Stimulated activated CD4-positive, alpha-beta T cell treated with anti-CD3 and anti-CD28 coated beads, Interleukin-2, amount 100 ng/mL, for 24 hours (primary cell): ENCODE data around the gene RO60.
A peak's percentile ranks its signal among the peaks of the same experiment; 100 is the strongest.

Source experiments
- DNase-seq, 2 donors: peaks; one replicate each; pipeline ENCODE4 v3.0.0-alpha.2; 2020

RO60 gene

DNA sequence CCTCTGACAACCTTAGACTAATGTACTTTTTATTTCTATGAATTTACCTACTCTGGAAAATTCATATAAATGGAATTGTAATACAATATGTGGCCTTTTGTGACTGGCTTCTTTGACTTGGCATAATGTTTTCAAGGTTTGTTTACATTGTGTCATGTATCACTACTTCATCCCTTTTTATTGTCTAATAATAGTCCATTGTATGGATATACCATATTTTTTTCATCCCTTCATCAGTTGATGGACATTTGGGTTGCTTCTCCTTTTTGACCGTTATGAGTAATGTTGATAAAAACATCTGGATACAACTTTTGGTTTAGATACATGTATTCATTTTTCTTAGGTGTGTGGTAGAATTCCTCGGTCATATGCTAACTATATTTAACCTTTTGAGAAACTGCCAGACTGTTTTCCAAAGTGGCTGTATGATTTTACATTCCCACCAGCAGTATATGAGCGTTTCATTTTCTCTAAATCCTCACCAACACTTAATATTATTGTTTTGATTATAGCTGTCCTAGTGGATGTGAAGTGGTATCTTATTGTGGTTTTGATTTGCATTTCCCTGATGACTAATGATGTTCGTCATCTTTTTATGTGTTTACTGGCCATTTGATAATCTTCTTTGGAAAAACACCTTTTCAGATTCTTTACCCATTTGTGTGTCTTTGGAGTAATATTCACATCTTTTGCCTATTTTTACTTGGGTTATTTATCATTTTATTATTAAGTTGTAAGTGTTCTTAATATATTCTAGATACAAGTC, 3.5 kb downstream of the RO60 start:
- no peak for DNase-seq

DNA sequence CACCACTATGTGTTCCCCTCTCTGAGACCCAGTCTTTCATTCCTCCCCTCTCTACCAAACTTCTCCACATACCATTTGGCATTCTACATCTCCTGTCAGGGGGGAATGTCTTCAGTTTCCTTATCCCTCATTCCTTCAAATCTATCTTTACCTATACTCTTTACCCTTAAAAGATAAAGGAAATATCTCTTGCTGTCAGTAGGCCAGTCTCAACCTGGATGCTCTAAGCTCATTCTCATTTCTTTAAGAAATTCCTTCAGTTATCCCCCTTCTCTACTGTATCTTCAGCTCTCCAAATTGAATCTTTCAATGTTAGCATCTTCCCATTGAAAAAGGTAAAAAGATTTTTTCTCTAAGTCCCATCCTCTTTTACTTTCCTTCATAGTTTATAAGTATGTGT, 6.5 kb downstream of the RO60 start:
- DNase-seq, result no peak

DNA sequence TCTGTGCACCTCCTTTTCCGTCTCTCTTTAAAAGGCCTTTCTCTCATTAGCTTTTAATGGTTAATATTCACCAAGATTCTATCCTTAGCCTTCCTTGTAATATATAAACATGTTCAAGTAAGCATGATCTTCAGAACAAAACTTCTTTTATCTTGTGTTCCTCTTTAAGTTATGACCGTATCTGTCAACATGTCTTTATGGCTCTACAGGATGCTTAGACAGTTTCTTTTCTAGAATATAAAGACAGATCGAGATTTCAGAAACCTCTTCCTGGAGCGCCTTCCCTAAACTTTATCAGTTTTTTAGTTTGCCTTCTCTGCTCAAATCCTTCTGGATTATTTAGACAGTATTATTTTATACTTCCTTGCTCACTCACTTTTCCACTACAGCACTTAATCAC, 7.2 kb downstream of the RO60 start:
- DNase-seq, result no peak

DNA sequence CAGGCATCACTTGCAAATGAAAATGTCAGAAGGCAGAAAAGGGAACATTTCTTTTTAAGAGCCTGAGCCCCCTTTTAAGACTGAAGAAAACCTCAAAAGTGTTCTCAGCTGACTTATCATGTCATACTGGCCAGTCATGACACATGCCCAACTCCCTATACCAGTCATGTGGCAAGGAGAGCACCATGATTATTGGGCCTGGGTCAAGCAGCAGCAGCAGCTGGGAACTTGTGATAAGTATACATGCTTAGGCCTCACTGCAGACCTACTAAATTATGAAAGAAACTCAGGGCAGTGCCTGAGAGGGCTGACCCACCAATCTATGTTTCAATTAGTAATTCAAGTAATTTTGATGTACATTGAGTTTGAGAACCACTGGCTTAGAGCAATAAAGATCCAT, 8.6 kb downstream of the RO60 start:
- no peak for DNase-seq

DNA sequence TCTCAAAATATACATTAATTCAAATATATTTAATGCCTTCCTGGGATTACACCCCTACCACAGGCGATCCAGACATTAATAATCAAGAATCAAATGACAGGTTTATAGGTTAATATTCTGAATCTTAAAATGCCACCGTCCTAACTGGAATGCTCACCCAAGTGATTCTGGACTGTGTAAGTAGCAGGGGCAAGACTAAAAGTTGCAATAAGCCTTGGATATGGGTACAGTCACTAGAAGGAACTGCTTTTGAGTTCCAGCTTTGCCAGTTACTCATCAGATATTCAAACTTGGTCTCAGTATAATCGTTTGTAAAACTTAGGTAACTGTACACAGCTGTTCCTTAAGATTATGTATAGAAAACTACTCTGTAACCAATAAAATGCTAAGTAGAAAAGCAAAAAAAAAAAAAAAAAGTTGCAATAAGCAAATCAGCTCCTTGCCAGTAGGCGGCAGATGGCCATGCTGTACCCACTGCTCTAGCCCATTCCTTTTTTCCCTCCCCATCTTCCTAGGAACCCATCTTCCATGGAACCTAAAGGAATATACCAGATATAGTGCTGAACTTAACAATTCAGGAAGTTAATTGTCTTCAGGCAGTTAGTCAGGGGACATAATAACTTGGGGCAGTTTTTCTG, 10.5 kb downstream of the RO60 start:
- DNase-seq, result no peak

DNA sequence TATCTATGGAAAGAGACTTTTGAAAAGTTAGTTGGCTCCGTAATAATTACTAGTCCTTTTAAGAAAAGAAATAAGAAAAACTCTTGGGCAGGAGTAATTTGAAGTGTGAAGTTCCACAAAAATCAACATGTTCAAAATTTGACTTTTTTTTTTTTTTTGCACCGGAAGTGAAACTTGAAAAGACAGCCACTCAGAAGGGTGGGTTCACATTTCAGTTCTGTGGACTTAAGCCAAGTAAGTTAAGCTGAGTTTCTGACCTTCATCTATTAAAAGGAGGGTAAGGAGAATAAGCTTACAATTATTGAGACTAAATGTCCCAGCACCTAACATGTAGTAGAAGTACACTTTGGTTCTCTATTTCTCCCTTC, 11.0 kb downstream of the RO60 start:
- DNase-seq, result no peak

DNA sequence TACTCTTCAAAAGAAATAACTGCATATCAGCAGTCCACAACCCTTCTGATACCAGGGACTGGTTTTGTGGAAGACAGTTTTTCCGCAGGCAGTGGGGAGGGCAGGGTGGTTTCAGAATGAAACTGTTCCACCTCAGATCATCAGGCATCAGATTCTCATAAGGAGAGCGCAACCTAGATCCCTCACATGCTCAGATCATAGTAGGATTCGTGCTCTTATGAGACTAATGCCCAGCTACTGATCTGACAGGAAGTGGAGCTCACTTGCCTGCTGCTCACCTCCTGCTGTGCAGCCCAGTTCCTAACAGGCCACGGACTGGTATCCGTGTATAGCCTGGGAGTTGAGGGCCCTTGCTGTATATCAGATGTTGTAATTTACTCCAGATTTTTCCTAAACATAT, 11.5 kb downstream of the RO60 start:
- DNase-seq, result no peak

DNA sequence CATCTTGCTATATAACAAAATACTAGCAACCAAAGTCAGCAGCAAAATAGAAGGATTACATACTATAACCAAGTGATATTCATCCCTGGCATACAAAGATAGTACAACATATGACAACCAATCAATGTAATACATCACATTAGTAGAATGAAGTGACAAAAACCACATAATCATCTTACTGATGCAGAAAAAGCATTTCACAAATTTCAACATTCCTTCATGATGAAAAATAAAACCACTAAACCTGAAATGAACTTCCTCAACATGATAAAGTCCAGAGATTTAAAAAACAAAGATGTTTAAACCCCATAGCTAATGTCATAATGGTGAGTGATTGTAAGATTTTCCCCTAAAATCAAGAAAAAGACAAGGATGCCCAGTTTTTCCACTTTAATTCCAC, 18.6 kb downstream of the RO60 start:
- DNase-seq, result no peak

DNA sequence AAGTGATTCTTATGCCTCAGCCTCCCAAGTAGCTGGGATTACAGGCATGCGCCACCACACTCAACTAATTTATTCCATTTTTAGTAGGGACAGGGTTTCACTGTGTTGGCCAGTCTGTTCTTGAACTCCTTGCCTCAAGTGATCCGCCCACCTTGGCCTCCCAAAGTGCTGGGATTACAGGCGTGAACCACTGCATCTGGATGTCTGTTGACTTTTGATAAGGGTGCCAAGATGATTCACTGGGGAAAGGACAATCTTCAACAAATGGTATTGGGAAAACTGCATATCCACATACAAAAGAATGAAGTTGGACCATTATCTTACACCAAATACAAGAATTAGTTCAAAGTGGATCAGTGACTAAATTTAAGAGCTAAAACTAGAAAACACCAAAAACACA, 19.8 kb downstream of the RO60 start:
- DNase-seq, result no peak

DNA sequence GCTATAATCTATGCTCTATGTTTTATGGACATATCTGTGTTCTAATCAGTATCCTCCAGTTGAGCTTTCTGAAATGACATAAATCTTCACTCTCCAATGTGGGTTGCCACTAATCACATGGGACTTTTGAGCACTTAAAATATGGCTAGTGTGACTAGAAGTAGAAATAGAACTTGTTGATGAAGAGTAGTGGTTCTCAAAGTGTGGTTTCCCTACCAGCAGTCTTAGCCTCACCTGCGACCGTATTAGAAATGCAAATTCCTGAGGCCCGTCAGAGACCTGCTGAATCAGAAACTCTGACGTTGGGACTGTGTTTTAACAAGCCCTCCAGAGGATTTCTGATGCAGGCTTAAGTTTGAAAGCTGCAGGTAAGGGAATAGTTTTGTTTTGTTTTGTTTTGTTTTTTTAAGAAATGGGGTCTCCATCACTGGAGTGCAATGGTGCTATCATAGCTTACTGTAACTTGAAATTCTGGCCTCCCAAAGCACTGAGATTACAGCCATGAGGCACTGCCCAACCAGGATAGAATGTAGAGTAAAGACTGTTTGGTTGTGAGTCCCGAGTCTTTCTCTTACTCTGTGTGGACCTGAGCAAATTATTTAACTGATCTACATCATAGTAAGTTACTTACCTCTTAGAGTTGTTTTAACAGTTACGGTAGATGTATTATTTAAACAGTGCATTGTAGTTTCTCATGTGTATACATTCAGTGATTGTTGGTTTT, 24.1 kb downstream of the RO60 start:
- no peak for DNase-seq

DNA sequence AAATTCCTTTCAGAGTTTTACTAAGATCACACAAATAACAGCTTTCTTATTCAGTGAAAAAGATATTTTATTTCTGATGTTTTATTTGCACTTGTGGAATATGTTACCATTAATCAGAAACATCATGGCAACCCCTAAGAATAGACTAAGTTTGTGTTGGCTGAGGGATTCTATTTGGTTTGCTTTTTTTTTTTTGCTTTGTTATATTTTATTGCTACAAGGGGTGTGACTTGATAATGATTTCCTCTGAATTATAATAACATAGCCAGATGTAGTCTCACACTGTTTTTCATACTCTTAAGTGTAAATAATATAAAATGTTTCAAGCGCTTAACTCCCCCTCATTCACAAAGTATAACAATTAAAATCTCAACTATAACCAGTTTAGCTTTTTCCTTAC, 25.9 kb downstream of the RO60 start:
- no peak for DNase-seq

DNA sequence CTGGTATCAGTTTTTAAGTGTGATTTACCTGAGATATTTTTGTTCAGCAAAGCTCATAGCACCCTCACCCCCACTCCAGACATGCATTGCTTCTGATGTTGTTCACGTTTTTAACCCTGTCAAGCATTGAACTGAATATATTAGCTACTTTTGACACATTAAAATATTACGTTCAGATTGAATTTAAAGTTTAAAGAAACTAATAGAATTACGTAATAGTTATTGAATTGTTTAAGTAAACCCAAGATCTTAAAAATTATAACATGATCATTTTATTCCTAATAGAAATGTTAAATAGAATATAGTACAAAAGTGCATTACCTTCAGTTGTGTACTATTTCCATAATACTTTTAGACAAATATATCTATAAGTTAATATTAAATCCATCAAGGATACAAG, 26.9 kb downstream of the RO60 start:
- DNase-seq, result no peak

DNA sequence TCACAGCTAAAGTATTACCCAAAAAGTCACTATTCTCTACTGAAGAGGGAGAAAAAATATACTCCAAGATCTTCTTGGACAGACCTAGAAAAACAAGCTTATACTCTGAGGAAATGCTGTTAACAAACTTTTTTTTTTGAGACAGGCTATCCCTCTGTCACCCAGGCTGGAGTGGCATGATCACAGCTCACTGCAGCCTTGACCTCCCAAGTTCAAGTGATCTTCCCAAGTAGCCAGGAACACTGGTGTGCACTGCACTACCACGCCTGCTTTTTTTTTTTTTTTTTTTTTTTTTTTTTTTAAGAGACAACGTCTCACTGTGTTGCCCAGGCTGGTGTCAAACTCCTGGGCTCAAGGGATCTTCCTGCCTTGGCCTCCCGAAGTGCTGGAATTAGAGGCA, 28.5 kb downstream of the RO60 start:
- no peak for DNase-seq

DNA sequence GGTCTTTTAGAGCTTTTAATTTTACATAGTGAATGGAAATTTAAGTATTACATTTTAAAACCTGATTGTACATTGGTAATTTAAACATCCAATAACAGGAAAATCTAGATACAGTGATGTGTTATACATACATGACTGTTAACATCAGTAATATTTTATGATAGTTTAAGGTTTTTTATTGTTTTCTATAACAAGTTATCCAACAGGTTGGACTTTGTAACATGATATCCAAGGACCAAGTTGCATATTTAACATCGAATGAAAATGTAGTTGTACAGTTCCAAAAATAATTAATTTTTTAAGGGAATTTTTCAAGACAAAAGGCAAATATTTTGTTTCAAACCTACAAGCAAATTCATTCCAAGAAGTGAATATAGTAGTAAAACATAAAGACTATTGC, 31.5 kb downstream of the RO60 start:
- no peak for DNase-seq

DNA sequence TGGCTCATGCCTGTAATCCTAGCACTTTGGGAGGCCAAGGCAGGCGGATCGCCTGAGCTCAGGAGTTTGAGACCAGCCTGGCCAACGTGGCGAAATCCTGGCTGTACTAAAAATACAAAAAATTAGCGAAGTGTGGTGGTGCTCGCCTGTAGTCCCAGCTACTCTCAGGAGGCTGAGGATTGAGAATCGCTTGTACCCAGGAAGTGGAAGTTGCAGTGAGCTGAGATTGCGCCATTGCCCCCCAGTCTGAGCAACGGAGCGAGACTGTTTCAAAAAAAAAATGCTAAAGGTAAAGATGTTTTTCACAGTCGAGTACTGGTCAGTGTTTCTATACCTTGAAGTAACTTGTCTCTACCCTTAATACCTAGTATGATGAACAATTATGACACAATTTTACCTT, 34.7 kb downstream of the RO60 start:
- no peak for DNase-seq

DNA sequence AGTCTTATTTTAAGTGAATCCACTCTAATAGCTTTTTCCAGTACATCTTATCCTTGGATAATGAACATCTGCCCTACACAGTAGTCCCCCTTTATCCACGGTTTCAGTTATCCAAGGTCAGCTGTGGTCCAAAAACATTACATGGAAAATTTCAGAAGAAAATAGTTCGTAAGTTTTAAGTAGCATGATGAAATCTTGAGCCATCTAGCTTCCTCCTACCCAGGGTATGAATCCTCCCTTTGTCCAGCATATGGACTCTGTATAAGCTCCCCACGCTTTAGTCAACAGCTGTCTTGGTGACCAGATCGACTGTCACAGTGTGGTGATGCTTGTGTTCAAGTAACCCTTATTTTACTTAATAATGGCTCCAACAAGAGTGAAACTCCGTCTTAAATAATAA, 43.2 kb downstream of the RO60 start:
- no peak for DNase-seq

DNA sequence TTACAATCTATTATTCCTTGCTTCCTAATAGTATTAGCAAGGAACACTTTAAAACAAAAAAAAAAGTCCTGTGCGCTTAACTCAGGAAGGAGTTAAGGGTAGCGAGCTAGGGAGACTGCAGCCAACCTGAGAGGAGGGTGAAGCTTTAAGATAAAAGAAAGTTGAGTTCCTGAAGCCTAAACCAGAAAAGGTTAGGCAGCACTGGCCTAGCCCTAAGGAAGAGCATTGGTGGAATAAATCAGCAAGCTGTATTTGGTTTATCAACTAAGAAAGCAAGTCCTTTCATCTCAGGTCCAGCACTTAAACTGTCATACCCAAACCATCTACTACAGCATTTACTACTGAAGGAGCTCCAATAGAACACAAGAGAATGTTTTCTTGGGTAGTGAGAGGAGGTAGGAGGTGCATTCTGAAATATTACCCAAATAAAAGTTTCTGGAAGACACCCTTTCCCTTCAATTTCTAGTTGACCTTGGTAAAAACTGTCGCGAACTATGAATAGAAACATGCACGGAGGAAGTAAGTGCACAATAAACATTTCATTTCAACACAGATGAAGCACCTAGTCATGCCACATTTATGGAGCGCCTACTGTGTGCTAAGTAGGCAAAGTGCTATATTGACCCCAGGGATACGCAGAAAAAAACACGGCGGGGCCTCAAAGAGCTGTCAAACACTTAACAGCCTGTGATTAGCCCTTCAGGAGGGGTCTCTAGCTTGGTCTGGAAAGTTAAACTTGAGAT, 44.5 kb downstream of the RO60 start:
- DNase-seq, result no peak

DNA sequence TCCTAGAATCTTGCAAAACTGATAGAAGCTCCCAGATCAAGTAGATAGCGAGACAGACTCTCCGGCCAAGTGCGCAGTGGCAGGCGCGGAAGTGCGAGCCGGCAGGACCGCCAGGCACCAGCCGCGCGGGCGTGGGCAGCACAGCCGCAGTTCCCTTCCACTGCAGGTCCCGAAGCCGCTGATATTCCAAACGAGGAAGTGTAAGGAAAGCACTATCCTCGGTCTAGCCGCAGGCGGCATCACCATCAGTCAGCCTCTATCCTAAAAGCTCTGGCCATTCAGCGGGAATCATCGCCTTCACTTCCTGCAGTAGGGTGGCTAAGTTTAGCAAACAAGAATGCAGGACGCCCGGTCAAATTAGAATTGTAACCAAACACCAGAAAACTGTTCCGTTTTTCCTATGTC, 45.1 kb downstream of the RO60 start:
- DNase-seq, result peak; percentile 33 to 40

DNA sequence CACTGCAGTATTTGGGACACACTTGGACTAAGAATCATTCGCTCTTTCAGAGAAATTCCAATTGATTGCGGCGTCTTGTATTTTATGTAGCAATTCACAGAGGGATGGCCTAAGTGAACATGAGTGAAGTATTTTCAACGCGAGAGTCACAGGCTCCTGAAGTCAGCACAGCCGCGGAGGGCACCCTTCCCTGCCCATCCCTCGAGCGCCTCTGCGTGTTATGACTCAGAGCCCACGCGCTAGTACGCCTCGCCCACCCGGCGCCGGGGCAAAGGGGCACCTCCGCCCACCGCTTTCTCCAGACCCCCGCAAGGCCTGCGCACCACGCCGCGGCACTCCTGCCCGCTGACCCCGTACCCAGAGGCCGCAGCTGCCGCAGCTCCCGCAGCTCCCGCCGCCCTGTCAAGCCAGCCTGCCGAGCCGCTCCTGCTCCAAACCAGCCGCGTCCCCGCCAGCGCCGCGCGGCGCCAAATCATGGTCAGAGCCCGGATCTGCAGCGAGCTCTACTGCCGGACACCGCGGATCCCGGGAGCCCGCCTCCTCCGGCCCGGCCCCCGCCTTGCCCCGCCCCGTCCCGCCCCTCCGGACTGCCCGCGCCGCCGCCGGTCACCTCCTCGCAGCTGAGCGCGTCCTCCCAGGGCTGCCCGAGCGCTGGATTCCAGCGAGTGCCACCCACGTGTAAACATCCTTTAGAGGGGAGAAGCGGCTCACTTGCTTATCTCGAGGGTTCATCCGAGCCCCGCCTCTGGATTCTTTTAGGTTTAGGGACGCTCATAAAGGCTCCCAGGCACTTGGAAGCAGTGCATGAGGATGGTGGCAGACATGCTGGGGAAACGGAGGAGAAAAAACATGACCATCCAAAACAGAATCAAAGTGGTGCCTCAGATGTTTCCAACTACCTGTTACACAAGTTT, 45.8 kb downstream of the RO60 start, which contains the start of gene GLRX2:
Gene GLRX2 (minus strand): TSS at position 508 of the 914 bp plus-strand sequence. CDS start 32 bp downstream, at position 476.
- DNase-seq, result peak; percentile 66 to 71

DNA sequence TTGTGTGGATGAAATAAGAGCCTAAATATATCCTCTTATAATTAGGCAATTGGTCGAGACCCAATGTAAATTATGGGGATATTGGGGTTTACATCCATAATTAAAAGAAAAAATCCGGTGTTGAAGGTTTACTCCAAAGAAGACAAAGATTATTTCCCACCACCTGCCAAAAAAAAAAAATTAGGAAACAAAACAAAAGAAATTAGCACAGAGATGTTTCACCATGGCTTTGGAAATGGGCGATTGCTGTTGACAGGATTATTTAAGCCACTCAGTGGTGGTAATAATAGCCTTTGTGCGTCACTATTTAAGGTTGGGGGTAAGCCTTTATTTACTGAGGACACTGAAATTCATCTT, 46.4 kb downstream of the RO60 start:
- no peak for DNase-seq

DNA sequence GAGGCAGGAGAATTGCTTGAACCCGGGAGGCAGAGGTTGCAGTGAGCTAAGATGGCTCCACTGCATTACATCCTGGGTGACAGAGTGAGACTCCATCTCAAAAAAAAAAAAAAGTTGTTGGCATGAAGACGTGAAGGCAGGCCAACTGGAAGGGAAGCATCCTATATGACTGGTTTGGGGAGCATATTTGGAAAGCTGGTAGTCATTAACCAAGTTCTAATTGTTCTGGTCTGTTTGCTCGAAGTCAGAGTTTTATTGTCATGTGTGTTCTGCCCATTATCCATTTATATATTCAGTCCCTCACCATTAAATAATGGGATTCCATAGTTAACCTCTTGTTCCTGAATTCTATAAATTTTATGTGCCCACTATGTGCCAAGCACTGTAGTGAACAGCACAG, 49.1 kb downstream of the RO60 start:
- no peak for DNase-seq
